Fibroblast of skin of abdomen (primary cell): ENCODE measurements around the gene PGAM4. TPM values are rescaled to one million over a fixed set of nuclear protein-coding genes. Genes with fewer than 3 reads are reported as not detected.
A peak's percentile ranks its signal among the peaks of the same experiment; 100 is the strongest.
"Not testable (repeated sequence)": the region's sequence is repeated elsewhere in the genome, so short reads cannot be mapped to it uniquely, and the experiment has no call there.

Experiments
- DNase-seq: peaks from one replicate; pipeline ENCODE4 v3.0.0-alpha.2; 2013
- polyA plus RNA-seq, 2 experiments: library from polyadenylated mRNA; unstranded; fragments of 120-200 nt; gene quantifications; one replicate each; pipeline ENCODE4 v1.2.1, GENCODE V29; 2013; ENCODE audit not compliant: insufficient read length in 2 of 2

PGAM4 gene
- polyA plus RNA-seq (2013, experiment 1 of 2; ENCODE audit: insufficient read length): 1.2 TPM
- polyA plus RNA-seq (2013, experiment 2 of 2; ENCODE audit: insufficient read length): 0.71 TPM

DNA sequence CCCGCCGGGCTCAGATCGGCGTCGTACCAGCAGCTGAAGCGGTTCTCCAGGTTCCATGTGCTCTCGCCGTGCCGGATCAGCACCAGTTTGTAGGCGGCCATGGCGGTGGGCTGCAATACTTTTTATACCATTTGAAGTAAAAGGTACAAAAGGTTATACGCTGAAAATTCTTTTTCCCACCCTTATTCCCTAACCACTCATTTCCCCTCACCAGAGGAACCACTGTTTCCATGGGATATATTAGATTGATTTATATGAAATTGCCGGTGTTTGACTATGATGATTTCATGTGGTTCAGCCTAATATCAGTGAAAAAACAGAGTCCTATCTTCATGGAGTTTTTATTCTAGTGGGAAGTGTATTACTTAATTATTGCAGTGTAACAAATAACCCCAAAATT, at the start of gene PGAM4:
Gene PGAM4 (minus strand): TSS at position 101 of the 400 bp plus-strand sequence. CDS start 0 bp downstream, at position 101.
- no peak for DNase-seq

DNA sequence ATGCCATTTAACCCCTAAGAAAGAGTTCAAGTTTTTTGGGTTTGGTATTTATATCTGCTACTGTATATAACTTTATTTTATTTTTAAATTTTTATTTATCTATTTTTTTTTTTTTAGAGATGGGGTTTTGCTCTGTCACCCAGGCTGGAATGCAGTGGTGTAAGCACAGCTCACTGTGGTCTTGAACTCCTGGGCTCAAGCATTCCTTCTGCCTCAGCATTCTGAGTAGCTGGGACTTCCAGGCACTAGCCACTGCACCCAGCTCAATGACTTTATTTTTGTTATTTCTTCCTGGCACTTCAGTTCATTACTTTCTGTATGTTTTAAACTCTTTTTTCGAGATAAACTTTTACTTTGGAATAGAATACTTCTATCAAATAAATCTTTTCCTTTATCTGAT, 42.4 kb upstream of the PGAM4 start:
- no peak for DNase-seq

DNA sequence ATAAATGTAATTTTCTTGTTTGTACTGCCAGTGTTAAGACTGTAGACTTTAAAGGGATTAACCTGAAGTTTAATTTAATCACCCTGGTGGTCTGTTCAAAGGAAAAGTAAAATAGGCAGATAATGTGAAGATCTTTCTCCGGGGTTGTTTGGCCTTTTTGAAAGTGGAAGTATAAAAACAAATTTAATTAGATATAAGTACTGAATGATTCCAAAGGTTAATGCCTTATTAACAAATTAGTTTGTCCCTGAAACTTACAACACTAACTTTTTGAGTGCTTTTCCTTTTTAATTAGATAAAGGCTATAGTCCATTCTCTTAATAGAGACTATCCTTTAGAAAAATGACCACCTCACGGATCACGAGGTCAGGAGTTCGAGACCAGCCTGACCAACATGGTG, 10.4 kb upstream of the PGAM4 start:
- no peak for DNase-seq

DNA sequence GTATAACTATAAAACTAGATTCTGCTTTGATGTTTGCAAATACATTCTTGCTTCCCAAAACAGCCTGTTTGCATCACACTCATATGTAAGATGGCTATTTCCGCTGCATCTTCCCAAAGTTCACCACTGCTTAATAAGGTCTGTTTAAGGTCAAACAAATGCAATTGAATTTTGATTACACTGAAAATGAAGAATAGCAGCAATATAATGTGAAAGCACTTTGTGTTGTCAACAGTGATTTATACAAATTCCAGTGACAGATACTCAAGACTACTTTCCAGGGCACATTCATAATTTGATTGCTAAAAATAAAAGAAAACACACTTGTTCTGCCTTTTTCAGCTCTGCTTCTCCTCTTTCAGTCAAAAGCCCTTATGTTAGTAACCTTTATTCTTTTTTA, 8.1 kb upstream of the PGAM4 start:
- no peak for DNase-seq

DNA sequence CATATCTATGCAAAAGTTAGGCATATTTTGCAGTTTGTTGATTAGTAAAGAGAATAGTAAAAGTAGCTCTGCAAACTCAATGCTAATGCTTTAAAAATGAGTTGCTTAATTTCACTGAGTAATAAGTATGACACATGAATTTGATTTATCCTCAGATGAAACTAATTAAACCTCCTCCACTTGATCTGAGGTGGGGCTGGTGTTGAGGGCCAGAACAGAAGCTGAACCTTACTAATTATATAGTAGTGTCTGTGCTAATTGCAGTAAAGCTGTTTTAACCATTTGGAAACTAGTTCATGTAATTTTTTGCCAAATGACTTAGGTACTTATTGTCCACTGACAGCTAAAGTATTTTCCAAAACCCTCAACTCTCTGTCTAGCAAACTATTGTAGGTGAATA, 7.7 kb upstream of the PGAM4 start:
- peak; percentile 9 for DNase-seq

DNA sequence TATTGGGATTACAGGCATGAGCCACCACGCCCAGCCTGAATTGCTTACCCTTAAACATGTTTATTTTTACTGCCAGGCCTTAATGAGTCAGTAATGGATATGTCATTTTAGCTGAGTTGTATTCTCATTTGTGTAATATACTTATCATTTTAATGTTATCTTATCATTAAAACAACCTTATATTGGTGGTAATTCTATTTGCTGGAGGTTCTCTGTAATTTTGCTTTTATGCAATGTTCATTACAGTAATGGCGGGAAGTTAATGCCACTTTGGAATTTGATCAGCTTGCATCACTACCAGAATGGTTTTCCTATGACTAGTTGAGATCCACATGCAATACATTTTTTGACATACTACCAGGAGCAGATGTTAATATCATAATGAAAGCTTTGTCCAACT, 6.3 kb upstream of the PGAM4 start:
- DNase-seq: no peak

DNA sequence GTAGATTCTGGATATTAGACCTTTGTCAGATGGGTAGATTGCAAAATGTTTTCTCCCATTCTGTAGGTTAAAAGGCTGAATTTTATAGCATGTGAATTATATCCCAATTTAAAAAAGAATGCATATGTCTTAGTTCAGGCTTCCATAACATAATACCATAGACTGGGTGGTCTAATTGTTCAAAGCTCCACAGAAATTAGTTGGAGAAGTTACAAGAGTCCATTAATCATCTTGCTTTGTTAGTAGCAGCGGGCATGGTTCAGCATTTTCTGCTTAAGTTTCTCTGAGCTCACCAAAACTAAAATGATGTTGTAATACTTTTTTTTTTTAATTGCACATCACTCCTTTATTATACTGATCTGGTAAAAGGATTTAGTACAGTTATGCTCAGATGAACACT, 1.8 kb downstream of the PGAM4 start:
- DNase-seq: peak; percentile 37

DNA sequence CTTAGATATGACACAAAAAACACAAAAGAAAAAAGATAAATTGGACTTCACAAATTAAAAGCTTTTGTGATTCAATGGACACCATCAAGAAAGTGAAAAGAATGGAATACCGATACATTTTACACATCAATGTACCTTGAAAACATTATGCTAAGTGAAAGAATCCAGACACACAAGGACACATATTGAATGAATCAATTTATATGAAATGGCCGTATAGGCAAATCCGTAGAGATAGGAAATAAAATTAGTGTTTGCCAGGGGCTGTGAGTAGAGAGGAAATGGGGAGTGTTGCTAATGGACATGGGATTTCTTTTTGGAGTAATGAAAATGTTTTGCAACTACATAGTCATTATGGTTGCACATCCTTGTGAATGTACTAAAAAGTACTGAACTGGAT, 3.1 kb downstream of the PGAM4 start:
- DNase-seq: no peak

DNA sequence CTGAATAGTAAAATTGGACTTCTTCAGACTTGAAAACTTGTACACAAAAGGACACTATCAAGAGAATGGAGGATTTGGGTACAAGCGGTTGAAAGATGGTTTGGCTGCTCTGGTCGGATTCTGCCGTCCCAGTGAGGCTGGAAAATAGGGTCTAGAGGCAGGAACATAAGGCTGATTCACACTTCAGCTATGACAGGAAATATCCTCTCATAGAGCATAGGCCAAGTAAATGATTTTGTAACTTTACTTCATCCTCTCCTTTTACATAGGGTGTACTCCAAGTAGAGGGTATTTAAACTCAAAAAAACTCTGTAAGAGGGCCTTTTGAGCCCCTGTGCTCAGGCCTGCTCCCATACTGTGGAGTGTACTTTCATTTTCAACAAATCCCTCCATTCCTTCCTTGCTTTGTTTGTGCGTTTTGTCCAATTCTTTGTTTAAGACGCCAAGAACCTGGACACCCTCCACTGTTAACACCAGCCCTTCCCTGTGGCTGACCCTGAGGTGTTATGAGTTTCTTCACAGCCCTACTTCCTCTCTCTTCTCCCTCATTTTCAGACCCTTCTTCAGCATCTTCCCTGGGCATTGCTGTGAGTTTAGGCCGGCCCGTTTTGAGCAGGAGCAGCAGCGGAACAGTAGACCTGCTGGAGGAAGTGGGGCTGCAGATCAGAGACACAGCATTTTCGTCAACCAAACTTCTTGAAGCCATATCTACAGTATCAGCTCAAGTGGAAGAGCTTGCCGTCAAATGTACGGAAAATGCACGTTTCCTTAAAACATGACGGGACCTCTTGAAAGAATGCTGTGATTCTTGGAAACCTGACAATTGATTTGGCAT, 7.2 kb downstream of the PGAM4 start:
- no peak for DNase-seq

DNA sequence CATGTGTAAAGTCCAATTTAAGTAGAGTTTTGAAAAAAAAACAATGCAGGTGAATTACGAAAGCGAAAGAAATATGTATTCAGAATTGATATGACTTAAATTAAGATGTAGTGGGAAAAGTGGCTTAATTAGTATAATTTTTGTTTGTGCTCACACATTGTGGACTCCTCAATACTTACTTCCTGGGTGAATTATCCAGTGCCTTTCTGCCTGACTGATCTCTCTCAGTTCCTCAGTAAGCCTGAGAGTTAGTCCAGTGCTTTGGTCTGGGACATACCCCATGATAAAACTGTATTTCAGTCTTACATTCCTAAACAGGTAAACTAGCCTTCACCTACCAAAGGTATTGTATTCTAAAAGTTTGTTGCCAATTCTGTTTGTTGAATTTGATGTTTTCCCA, 8.4 kb downstream of the PGAM4 start:
- DNase-seq: no peak

DNA sequence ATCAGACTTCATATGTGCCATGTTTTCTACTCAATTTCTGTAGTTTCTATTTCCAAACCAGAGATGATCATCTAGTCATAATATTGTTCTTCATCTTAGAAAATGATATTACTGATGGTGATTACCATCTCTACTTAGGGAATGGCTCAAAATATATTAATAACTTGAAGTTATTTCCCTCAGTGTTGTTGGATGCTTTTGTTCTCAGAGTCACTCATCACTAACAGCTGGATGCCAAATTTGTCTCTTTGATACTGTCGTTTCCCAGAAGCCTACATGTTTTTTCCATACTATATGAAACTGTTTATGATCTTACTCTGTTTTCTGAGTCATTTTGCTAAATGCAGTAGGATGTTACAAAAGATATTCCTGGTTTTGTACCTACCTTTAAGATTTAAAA, 8.9 kb downstream of the PGAM4 start:
- DNase-seq: no peak

DNA sequence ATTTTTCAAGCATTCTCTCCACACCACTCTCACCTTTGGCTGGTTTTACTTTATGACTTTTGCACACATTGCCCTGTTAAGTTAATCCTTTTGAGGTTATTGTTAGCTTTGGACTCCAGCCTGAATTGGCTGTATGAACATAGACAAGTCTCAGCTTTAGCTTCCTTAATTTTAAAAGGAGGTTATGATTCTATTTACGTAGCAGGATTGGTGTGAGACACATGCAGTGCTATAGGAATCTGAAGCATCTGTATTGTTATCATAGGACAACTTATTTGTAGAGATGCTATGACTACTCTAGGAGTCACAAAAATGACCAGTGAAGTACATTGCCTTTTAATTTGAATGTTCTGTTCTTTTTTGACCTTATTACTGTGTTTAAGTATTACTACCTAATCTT, 15.7 kb downstream of the PGAM4 start:
- DNase-seq: no peak

DNA sequence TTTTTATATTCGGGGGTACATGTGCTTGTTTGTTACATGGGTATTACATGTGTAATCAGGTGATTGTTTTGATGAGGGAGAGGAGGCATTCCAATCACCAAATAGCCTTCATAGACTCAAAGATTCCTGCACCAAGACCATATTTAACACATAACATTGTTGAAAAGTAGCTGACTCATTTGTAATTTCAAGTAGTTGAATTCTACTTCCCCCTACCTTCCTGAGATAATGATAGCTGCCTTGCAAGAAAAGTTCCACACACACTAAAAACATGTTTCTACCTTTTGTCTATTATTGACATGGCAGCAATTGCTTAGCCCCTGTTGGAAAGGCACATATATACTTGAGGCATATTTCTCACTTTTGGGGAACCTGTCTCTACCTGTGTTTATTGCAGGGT, 16.1 kb downstream of the PGAM4 start:
- DNase-seq: no peak

DNA sequence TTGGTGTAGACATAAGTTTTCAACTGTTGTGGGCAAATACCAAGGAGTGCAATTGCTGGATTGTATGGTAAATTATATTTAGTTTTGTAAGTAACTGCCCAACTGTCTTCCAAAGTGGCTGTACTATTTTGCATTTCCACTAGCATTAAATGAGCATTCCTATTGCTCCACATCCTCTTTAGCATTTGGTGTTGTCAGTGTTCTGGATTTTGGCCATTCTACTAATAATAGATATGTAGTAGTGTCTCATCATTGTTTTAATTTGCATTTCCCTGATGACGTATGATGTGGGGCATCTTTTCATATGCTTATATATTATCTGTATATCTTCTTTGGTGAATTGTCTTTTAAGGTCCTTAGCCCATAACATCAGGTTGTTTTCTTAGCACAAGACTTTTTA, 17.3 kb downstream of the PGAM4 start:
- no peak for DNase-seq

DNA sequence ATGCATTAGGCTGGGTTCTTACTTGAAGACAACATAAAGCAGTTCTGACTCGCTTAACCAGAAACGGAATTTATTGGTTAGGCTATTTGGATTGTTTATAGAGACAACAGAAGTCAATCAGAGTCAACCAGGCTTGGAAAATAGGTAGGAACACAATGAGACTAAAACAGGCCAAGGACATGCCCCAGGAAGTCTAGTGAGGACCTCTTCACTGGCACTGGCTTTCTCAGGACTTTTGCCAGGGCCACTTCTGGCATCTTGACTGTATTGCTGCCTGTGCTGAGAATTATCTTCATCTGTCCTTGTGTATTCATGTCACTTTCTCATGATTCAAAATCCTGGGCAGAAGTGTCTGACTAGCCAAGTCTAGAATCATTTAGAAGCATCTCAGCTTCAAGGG, 19.6 kb downstream of the PGAM4 start:
- no peak for DNase-seq

DNA sequence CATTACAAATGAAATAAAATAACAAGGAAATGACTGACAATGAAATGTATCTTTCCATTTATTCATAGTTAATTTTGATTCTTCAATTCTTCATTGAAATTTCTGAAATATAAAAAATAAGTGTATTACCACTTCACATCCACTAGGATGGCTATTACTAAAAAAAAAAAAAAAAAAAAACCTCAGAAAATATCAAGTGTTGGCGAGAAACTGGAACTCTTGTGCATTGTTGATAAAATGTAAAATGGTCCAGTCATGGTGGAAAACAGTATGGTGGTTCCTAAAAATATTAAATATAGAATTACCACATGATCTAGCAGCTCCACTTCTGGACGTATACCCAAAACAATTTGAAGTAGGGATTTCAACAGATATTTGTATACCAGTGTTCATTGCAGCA, 22.9 kb downstream of the PGAM4 start:
- DNase-seq: no peak

DNA sequence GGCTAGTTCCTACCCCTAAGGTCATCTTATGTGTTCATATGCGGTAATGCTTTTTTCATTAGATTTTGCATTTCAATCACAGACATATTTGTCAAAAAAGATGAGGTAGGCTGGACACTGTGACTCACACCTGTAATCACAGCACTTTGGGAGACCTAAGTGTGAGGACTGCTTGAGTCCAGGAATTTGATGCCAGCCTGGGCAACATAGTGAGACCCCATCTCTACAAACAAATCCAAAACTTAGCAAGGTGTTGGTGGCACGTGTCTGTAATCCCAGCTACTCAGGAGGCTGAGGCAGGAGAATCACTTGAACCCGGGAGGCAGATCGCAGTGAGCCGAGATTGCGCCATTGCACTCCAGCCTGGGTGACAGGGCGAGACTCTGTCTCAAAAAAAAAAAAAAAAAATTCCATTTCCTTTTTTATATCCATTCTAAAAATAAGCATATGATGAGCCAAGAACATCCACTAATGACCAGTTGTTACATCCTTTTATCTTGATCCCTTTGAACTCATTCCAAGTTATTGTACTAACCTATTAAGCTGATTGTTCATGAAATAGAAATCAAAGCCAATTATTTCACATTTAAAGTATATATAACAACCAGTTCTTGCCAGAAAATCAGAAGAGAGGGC, 23.4 kb downstream of the PGAM4 start:
- DNase-seq: no peak

DNA sequence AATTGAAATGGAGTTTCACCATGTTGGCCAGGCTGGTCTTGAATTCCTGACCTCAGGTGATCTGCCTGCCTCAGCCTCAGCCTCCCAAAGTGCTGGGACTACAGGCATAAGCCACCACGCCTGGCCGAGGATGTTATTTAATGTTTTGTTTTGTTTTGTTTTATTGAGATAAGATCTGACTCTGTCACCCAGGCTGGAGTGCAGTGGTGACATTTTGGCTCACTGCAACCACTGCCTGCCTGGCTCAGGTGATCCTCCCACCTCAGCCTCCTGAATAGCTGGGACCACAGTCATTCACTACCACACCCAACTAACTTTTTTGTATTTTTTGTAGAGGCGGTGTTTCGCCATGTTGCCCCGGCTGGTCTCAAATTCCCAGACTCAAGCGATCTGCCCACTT, 24.4 kb downstream of the PGAM4 start:
- DNase-seq: not testable (repeated sequence)

DNA sequence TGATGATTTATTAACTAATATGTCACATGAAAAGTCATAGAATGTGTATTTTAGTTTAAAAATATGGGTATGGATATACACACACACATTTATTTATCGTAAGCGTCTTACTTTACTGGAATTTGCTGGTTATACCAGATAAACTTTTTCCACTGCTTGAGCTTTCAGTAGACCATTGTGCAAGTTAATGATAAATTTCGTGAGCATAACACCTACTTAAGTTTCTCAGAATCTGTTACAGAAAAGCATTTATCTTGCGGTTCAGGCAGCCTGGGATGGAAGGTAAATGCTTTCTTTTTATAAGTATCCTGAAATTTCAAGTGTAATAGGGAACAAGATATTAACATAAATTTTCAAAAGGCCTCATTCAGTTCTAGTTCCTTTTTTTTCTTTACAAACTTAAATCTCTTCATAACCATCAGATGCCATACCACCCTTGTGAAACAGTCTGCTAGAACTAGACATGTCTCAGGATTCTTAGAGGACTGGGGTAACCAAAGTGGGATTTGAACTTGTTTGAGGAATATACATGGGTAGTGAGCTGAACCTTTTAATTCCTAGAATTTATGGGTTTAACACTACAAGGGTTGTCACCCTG, 31.3 kb downstream of the PGAM4 start:
- DNase-seq: no peak

DNA sequence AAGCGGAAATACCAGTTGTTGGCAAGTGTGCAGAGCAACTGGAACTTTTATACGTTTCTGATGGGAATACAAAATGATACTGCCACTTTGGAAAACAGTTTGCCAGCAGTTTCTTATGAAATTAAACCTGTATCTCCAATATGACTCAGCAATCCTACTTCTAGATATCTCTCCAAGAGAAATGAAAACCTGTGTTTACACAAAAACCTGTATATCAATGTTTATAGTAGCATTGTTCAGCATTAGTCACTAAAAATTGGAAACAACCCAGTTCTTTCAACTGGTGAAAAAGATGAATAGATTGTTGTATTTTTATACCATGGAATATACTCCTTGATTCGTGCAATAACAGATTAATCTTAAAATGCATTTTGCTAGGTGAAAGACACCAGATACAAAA, 32.1 kb downstream of the PGAM4 start:
- peak; percentile 3 for DNase-seq

DNA sequence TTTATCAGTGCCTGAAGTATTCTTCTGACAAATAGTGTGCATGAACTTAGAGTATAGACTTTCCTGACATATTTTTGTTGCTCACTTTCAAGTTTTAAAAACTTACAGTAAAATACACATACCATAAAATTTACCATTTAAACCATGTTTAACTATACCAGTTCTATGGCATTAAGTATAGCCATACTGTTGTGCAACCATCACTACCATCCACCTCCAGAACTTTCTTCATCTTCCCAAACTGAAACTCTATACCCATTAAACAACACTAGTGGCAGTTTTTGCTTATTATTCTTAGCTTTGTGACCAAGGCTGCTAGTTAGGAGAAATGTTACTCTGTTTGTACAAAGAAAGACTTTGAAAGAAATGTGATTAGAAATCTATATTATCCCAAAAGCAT, 33.1 kb downstream of the PGAM4 start:
- DNase-seq: no peak

DNA sequence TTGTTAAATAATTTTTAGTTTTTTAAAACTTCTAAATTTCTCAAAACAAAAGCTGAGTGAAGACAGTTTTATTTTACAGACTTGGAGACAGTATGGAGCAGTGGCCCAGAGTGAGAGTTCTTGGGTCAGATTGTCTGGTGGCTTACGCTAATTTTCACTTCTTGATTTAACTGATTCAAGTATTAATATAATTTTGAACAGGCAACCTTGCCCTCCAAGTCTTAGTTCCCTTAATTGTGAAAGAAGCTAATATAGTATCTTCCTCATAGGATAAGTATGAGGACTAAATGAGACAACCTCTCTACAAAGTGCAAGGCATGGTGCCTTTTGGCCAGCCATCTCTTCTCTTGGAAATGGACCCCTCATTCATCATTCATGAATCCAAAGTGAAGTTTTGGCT, 33.6 kb downstream of the PGAM4 start:
- no peak for DNase-seq

DNA sequence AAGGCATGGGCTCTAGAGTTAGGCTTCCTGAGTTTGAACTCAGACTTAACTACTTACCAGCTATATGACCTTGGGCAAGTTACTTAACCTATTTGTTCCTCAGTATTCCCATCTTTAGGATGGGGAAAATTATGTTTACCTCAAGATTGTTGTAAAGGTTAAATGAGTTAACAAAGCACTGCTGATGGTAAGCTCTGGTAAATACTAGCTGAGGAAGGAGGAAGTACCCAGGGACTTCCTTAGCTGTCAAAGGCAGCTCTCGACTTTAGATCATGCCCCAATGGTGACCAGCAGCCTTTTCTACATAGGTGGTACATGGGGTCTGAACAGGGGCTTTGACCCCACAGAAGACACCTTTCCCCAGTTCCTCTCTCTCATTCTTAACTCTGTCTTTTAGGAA, 38.9 kb downstream of the PGAM4 start:
- no peak for DNase-seq

DNA sequence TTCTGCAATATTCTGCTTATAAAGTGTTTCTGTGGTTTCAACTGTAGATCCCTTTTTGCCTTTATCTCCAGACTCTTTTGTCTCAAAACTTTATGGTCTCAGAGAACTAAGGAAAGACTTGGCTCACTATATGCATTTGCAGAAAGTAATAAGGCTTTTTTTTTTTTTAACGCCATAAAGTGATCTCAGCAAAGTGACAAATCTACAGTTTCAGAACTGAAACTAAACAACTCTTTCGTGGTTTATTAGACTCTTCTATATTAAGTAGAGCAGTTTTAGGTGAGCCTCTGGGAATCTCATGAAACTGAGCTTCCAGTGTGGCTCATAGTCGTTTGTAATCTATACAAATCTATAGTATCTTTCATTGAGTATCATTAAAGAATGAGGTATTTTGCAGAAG, 43.7 kb downstream of the PGAM4 start:
- no peak for DNase-seq
